GM12801 (cell line): Measurements from ENCODE around the gene PCSK2.

Experiments
- CTCF ChIP-seq: IDR thresholded peaks from one replicate; pipeline ENCODE4 v1.5.1; 2011; ENCODE audit warnings: control low read depth; ENCODE audit not compliant: insufficient read length; ENCODE audit errors: extremely low read depth

The PCSK2 gene

DNA sequence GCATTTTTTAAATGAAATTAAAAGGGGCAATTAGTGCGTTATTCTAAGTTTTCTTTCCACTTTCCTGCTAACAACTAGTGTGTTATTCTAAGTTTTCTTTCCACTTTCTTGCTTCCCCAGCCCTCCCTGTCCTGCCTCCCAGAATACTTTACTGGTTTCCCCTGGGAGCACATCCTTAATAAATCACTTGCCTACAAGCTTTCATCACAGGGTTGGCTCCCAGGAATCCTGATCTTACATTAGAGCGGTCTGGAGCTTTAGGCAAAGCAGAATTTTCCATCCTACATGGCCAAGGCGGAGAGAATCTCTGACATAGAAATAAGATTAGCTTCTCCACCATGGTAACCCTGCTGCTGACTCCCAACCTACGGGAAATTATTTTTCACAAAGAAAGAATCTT is 154.0 kb downstream of the PCSK2 start:
- TF ChIP-seq CTCF, result no peak

GRCh38 chr20:17381724-17382123 is 154.9 kb downstream of the PCSK2 start:
- TF ChIP-seq CTCF, result no peak

GRCh38 chr20:17385798-17386197 is 159.0 kb downstream of the PCSK2 start:
- TF ChIP-seq CTCF, result no peak

GRCh38 chr20:17390655-17391054 is 163.8 kb downstream of the PCSK2 start:
- TF ChIP-seq CTCF, result no peak

GRCh38 chr20:17391127-17391771 is 164.4 kb downstream of the PCSK2 start:
- TF ChIP-seq CTCF, result no peak

DNA sequence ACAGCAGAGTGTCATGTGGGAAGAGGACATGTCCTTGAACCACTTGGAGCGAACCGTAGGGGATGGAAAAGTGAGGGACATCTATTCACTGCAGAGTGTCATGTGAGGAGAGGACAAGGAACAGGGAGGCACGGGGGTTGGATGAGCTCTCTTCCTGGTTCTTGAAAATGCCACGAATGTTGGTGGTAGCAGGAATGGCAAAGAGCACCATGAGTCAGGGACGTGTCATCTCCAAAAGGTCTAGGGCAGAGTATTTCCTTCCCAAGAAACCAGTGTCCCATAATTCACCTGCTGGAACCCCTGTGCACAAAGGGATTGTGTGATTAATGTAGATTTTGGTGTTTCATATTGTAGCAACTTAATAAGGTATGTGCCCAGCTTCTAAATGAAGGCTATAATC is 167.6 kb downstream of the PCSK2 start:
- no peak for TF ChIP-seq CTCF

DNA sequence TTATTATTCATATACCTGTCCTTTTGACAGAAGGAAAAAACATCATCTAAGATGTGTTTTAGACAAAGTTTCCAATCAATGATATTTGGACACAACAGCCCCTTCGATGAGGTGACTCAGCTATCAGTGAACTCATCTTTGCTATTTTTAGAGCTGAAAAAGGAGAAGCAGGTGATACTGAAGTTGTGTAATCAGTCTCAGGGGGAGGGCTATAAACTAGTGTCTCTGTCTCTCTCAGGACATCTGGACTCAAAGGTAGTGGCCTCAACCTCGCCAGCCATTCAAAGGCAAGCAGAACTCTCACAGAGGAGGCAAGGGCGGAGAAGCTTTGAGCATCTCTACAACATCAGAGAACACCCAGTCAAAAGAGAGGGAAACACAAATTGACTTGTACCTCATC is 168.9 kb downstream of the PCSK2 start:
- TF ChIP-seq CTCF, result no peak
